ENCODE data around the gene CKM.

DNA sequence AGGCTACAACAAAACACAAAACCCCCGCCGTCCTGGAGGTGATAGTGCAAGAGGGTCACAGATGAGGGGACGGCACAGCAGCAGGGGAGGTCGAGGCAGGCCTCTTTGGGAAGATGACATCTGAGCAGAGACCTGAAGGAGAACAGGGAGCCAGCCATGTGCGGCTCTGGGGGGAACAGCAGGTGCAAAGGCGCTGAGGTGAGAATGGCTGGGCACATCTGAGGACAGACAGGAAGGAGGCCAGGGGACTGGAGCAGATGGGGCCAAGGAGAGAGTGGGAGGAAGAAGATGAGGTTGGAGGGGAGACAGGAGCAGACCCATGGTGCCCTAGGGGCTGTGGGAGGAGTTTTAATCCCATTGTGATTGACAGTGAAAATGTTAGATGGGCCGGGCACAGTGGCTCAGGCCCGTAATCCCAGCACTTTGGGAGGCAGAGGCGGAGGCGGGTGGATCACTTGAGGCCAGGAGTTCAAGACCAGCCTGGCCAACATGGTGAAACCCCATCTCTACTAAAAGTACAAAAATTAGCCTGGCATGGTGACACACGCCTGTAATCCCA lies 1.8 kb upstream of the CKM start:
- TF ChIP-seq, protein P1, sequence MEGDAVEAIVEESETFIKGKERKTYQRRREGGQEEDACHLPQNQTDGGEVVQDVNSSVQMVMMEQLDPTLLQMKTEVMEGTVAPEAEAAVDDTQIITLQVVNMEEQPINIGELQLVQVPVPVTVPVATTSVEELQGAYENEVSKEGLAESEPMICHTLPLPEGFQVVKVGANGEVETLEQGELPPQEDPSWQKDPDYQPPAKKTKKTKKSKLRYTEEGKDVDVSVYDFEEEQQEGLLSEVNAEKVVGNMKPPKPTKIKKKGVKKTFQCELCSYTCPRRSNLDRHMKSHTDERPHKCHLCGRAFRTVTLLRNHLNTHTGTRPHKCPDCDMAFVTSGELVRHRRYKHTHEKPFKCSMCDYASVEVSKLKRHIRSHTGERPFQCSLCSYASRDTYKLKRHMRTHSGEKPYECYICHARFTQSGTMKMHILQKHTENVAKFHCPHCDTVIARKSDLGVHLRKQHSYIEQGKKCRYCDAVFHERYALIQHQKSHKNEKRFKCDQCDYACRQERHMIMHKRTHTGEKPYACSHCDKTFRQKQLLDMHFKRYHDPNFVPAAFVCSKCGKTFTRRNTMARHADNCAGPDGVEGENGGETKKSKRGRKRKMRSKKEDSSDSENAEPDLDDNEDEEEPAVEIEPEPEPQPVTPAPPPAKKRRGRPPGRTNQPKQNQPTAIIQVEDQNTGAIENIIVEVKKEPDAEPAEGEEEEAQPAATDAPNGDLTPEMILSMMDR (conservative IDR thresholded peaks at IDR 0.05 in 1 of 2, IDR thresholded peaks at IDR 0.05 in 1 of 2; ENCODE audit: extremely low read depth in 1 of 2, insufficient read depth in 1 of 2, low read depth in 1 of 2, low read length in 2 of 2) = no peak
- TF ChIP-seq EZH2 (IDR thresholded peaks at IDR 0.05; ENCODE audit: borderline replicate concordance, low read length) = no peak
